NCI-H1694 treated with DMSO at 0.1 percent for 48 hours (cell line): Measurements from ENCODE around the gene GTF2H3.
"Not testable (repeated sequence)": the region's sequence is repeated elsewhere in the genome, so short reads cannot be mapped to it uniquely, and the experiment has no call there.

Experiments used
- DNase-seq: peaks from one replicate; lab custom pipeline; 2025; lab: John Stamatoyannopoulos, UW

GTF2H3 gene

DNA sequence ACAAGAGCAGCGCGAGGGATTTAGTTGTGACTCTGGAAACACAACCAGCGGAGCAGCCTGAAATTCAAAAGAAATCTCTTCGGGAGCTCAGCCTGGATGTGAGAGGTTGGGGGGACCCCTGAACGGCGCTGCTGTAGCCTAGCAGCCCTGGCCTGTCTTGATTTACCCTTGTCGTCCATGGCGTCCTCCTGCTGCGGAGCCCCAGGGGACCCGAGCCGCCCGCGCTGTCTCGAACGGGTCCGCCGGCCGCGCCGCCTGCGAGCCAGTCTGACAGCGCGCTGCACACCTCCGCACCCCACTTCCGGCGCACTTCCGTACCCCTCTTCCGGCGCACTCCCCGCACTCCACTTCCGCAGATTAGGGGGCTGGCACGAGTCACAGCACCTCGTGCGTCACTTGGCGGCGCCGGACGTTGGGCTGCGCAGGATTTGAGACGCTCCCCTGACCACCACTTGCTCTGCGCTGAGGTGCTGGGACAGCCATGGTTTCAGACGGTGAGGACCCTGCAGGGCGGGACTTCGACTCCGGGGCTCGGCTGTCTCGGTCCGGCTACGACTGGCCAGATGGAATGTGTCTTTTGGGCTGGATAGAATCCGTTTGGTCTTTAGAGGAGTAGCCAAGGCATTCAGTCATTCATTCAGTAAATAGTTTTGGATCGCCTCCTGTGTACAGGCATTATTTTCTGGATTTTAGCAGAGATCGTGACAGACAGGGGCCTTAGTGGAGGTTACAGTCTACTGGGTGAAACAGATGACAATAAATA is at the start of gene GTF2H3, which contains the start of gene EIF2B1:
TSS of gene GTF2H3 (plus strand) at position 451 of the 763 bp plus-strand sequence. CDS start at position 482, 31 bp downstream.
TSS of gene EIF2B1 (minus strand) at position 308 of the 763 bp plus-strand sequence. CDS start at position 179, 129 bp downstream.
- peak; percentile 93 for DNase-seq

DNA sequence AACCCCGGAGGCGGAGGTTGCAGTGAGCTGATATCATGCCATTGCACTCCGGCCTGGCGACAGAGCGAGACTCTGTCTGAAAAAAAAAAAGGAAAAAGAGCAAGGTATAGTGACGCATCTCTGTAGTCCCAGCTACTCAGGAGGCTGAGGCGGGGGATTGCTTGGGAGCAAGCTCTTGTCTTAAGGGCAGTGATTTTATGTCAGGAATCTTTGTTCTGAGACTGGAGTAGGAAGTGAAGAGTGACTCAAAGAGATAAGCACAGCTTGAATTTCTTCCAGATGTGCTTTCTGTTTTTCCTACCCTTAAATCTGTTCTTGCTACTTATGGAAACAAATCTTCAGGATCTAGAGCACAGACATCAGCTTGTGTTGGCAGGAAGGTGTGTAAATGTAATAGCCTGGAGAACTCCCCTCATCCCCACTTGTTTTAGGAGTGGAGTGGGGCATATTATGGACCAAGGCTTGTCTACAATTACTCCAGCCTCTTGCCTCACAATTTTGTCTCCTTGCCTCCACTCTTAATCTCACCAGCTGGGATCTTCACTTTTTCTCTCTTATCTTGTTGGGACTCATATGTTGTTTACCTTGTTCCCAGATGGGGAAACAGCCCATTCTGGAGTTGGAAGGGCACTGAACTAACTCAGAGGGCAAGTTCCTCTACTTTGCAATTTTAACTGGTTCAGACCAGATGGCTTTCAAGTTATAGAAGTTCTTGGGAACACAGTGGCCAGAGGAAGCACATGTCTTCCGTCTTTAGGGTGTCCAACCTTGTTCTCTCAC is 41.7 kb upstream of the GTF2H3 start:
- no peak for DNase-seq

DNA sequence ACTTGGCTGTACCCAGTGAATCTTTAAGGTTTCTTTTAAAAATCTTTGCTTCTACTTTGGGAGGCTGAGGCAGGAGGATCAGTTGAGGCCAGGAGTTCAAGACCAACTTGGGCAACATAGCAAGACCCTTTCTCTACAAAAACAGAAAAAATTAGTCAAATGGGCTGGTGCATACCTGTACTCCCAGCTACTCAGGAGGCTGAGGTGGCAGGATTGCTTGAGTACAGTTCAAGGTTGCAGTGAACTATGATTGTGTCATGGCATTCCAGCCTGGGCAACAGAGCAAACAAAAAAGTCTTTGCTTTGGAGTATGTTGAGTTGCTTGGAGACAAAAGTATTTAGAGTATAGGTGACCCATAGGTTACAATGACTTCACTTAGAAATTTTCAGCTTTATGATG is 37.9 kb upstream of the GTF2H3 start:
- no peak for DNase-seq

DNA sequence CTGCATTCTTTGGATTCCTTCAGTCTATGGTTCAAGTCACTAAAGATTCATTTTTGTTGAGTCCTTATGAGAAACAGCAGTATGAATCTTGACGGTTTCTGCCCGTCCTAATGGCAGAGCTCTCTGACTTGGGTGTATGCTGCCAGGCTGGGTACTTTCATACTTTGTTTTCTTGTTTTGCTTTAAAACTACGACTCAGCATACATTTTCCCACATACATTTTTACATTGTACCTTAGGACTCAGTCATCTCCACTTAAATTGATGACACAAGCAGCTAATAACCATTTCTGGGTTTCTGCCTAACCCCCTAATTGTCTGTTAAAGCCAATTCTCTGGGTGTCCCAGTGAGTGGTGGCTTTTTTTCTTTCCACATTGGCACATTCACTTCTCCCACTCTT is 36.5 kb upstream of the GTF2H3 start:
- DNase-seq, result no peak

DNA sequence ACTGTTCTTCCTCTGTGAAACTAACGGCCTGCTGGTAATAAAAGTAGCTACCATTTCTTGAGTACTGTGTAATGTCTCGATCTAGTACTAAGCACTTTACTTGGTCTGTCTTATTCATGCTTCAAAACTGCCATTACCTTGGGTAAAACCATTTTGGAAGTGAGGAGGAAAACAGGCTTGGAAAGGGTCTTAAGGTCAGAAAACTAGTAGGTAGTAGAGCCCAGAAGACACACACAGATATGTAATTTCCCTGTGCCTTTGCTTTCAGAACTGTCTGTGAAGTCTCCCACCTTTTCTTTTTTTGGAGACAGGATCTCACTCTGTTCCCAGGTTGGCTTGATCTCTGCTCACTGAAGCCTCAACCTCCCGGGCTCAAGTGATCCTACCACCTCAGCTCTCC is 35.1 kb upstream of the GTF2H3 start:
- DNase-seq, result no peak

DNA sequence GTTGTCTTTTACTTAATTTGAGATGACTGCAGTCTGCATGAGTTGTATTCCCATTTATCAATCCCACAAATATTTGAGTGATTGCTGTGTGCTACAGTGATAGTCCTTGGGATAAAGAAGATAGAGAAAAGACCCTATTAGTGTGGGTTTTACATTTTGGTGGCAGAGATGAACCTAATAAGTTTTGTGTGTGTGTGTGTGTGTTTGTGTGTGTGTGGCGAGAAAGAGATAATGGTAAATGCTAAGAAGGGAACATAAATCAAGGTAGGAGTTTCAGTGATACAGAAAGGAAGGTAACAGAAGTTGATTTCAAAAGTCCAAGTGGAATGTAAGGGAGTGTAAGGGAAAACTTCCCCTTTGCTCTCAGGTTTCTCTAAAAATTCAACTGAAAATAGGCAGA is 34.3 kb upstream of the GTF2H3 start:
- no peak for DNase-seq

DNA sequence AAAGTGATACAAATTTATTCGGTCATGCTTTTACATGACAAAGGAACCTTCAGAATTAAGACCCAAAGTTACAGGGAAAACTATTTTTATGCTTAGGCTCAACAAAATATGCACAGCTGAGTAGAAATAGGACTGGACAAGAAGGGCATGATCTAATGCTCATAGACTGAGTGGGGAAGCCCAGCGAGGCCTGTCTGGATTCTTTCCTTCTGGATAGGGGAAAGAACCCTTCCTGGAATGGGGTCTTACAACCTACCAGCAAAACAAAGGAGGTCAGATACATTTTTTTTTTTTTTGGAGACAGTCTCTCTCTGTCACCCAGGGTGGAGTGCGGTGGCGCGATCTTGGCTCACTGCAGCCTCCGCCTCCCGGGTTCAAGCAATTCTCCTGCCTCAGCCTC is 33.9 kb upstream of the GTF2H3 start:
- no peak for DNase-seq

DNA sequence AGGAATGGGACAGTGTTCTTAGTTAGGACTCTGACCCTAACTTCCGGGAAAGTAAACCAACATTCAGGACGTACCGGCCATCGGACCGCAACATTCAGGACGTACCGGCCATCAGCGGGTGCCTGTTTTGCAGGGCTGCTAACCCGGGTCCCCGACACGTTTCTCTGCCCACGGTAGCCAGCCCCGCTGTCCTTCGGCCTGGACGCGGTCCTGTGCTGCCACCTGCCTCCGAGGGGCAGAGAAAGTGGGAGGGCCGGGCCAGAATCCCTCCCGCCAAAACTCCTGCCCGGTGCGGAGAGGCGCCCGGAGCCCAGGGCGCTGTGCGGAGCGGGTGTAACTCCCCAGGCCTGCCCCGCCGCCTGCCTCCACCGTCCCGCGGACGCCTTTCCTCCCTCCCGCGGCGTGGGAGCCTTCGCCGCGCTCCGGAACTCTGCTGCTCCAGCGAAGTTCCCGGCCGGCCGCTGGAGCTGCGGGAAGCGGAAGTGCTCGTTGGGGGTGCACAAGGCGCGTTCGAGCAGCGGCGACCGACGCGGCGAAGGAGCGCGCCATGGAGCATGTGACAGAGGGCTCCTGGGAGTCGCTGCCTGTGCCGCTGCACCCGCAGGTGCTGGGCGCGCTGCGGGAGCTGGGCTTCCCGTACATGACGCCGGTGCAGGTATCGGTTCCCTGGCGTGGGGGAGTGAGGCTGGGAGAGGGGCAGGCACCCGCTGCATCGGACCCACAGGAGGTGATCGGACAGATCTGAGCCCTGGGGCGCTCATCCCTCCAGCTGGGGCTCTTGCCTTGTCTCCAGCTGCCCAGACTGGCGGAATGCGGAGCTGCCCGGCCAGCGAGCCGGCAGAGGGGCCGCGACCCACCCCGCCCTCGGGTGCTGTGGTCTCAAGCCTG is 31.8 kb upstream of the GTF2H3 start, which contains the start of gene DDX55:
TSS of gene DDX55 (plus strand) at position 498 of the 888 bp plus-strand sequence. CDS start at position 548, 50 bp downstream.
- DNase-seq, result peak; percentile 41

DNA sequence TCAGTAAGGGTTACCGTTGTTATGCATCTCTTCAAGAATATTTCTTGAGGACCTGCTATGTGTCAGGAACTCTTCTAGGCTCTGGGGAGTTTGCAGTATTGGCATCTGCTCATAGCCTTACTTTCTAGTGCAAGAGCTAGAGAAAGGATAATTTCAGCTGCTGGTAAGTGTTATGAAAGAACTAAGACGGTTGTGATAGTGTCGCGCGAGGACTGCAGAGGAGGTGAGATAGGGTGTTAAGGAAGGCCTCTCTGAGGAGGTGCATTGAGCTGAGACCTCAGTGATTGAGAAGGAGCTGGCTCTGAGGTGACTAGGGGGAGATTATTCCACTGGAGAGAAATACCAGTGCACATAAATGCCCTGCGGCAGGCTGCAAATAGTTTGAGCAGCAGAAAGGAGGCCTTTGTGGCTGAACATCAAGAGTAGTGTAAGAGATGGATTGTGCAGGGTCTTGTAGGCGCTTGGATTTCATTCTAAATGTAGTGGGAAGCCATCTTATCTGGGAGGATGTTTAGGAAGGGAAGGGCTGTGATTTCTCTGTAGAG is 30.9 kb upstream of the GTF2H3 start:
- no peak for DNase-seq

DNA sequence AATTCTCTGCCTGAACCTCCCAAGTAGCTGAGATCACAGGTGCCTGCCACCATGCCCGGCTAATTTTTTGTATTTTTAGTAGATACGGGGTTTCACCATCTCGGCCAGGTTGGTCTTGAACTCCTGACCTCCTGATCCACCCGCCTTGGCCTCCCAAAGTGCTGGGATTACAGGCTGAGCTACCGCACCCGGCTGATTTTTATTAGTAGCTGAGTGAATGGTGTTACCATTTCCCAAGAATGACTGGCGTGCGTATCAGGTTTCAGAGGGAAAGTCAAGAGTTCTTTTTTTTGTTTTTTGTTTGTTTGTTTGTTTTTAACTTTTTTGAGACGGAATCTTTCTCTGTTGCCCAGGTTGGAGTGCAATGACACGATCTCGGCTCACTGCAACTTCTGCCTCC is 30.1 kb upstream of the GTF2H3 start:
- not testable (repeated sequence) for DNase-seq

DNA sequence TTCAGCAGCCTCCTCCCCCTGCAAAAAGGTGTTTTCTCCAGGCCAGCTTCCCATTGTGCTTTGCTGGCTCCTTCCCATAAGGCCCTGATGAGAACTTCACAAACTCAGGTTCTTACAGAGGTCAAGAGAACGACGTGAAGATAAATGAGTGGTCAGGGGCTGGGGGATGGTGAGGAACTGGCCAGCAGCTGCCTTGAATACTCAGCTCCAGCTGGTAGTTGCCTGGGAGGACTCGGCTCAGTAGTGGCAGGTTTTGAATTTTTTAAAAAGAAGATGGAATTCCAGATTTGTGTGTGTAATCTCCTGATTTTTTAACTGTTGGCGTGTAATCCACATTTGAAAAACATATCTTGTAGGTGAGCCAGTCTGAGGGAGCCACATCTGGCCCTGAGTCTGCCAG is 25.9 kb upstream of the GTF2H3 start:
- DNase-seq, result no peak

DNA sequence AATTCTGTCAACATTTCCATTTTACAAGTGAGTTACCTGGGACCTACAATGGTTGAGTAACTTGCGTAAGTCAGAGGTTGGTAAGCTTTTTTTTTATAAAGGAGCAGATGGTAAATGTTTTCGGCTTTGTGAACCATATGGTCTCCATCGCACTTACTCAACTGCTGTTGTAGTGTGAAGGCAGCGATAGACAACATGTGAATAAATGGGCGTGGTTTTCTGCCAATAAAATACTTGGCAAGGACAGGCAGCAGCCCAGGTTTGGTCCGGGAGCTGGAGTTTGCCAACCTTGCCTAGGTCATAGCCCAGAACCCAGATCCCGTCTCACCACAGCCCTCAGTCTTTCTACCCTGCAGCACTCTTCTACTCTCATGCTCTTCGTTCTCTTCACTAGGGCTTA is 25.4 kb upstream of the GTF2H3 start:
- DNase-seq, result peak; percentile 91

DNA sequence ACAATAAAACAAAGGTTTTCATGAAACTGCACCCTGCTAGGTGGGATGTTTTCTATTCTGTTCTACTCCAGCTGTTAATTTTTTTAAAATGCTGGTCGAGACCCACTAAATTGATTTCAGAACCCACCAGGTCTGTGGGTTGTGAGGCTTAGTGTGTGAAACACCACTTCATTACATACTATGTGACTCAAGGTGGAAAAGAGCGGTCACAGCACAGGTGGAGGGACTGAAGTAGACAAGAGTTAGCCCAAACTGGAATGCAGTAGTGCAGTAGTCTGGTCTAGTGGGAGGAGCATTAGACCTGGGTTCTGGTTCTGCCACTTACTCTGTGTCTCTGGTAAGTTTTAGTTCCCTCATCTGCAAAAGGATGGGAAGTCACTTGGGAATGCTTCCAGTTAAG is 19.5 kb upstream of the GTF2H3 start:
- no peak for DNase-seq

DNA sequence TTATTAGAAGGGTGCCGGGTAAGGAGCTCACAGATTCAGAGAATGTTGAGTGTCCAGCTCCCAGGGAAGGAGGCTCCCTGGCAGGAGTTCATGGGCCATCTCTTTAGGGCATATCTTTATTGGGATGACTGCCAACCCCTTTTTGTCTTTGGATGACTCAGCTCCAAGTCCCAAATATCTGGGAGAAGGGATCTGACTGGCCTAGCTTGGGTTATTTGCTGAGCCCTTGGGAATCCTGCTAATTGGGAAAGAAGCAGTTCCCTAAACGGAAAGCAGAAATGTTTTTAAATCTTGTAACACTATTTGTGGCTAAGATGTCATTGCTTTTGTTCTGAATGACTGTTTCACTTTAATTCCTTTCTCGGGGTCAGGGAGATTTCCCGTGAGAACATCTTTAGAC is 19.1 kb upstream of the GTF2H3 start:
- no peak for DNase-seq

DNA sequence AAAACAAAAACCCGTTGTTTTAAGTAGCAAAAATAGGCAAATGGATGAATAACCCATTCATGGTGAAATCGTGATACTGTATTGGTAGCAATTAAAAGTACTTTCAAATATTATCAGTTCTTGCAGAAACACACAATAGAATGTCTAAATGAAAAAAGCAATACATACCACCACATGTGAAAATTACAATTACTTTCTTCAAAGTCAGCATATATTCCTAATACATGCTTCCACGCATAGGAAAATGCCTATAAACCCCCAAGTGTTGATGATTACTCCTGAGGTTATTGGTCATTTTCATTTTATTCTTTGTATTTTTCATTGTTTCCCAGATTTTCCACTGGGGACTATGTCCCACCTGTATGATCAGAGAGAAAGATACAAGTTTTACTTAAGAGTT is 16.5 kb upstream of the GTF2H3 start:
- no peak for DNase-seq

DNA sequence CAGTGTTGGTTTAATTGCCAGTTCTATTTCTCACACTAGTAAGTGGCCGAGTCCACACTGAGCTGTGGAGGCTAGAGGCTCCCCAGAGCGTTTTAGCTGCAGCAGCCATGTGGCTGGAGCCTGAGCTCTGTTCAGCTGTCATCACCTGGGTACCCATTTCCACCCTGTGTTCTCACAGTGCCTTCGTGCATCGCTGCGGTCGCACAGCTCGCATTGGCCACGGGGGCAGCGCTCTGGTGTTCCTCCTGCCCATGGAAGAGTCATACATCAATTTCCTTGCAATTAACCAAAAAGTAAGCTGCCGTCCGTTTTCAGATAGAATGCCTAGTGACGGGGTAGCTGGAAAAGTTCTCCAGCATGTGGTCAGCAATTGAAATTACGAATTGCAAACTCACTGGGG is 16.0 kb upstream of the GTF2H3 start:
- DNase-seq, result no peak

DNA sequence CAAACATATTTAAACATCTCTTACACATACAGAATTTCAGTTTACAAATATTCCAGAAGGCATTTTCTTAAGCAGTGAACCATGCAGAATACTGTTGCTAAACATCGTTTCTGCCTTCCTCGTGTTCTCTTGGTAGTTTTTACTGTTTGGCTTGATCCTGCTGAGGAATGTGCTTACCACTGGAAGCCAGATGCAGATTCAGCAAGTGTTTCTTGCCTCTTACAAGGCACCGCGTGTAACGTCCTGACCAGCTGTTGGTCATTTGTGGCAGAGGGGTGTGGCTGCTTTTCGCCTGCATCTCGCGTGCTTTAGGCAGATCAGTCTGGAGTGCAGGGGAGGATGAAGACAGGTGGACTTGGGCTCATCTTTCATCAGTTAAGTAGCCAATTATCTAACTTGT is 12.5 kb upstream of the GTF2H3 start:
- no peak for DNase-seq

DNA sequence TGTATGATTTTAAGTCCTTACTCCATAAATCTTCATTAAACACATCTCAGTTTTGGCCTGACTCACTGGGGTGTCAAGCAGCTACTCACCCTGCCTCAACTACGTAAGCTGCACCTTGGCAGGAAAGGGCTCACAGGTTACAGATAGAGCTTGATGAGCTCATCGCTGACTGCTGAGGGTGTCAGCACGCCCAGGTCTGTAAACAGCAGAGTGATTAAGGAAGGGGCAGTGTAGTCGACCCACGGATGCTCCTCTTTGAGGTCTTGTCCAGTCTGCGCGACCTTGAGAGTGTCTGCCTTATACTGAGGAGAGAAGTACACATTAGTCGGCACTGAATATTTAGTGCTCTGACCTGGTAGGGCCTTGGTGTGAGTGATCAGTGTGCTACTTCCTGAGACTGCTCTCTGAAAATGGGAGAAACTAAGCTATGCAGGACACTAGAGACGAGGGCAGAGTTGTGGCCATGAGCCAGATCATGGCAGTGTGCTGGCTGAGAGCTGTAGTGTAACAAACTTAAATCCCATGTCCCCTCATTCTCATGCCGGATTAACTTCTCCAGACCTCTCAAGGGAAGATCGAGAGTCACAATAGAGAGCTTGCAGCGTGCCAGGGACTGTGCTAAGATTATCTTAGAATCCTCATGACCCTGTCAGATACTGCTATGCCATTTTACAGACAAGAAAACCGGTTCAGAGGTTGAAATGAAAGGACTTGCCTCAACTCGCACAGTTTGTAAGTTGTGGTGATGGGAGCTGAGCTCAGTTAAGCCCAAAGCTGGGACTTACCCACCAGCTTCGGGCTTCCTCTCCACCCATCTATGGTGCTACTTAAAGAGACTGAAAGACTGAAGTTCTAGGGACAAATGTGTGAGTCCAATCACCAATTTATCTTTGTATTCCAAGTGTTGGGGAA is 11.8 kb upstream of the GTF2H3 start:
- no peak for DNase-seq

DNA sequence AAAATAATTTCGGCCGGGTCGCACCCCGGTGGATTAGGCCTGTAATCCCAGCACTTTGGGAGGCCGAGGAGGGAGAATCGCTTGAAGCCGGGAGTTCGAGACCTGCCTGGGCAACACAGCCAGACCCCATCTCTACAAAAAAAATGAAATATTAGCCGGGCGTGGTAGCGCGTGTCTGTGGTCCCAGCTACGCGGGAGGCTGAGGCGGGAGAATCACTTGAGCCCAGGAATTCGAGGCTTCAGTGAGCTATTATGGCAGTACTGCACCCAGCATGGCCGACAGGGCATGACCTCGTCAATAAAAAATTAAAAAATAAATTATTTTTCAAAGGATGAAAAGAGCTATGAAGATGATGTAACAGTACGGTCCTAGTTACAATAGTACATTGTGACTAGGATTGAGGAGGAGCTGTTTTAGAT is 523 bp downstream of the GTF2H3 start:
- DNase-seq, result no peak

DNA sequence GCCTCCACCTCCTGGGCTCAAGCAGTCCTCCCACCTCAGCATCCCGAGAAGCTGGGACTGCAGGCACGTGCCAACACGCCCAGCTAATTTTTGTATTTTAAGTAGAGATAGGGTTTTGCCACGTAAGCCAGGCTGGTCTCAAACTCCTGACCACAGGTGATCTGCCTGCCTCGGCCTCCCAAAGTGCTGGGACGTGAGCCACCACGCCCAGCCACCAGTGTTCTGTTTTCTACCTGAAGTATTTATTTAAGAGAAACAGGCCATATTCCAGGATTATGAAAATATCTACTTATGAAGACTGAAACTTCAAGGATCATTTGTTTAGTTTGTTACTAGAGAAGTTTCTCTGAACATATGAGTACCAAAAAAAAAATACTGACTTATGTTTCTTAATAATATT is 10.3 kb downstream of the GTF2H3 start:
- no peak for DNase-seq

DNA sequence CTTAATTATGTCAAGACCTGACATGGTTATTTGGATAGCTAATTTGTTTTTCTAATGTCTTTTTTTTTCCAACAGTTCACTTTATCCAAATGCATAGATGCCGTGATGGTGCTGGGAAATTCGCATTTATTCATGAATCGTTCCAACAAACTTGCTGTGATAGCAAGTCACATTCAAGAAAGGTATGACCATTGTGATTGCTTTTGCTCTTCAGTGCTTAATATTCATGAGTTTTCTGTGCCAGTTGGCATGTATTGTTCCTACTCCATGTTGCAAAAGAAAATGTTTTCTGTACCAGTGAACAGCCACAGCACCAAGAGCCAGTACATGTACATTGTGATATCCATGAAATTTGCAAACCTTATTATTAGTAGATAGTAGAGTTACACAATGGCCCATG is 11.8 kb downstream of the GTF2H3 start:
- DNase-seq, result no peak
